Left lung (tissue), 14 donors: Measurements from ENCODE around the gene KLRF2. TPM values are rescaled to one million over a fixed set of nuclear protein-coding genes. Genes with fewer than 3 reads are reported as not detected.

Experiments
- ATAC-seq: fragments of 200-7000 bp; cut with Tn5 transposase; one replicate; pipeline ENCODE4 v1.9.1; 2020; ENCODE audit warnings: moderate library complexity
- DNase-seq, 4 donors: peaks; one replicate each; pipeline ENCODE4 v3.0.0-alpha.2; 2013 to 2020
- H3K27ac ChIP-seq, 2 donors: fragments of 200-600 bp; sonication (generic) in 1 of 2; one replicate each; pipeline versions ENCODE4 v1.5.0 to v1.8.0; 2020 to 2021
- H3K27me3 ChIP-seq, 2 donors: fragments of 200-600 bp; sonication (generic) in 1 of 2; one replicate each; pipeline versions ENCODE4 v1.5.0 to v1.8.0; 2020 to 2021
- H3K36me3 ChIP-seq, 2 donors: fragments of 200-600 bp; sonication (generic) in 1 of 2; one replicate each; pipeline versions ENCODE4 v1.5.0 to v1.8.0; 2020 to 2021
- H3K4me1 ChIP-seq, 2 donors: fragments of 200-600 bp; one replicate each; pipeline ENCODE4 v1.8.0; 2021
- H3K4me3 ChIP-seq, 2 donors: fragments of 200-600 bp; sonication (generic) in 1 of 2; one replicate each; pipeline versions ENCODE4 v1.5.0 to v1.8.0; 2020 to 2021; ENCODE audit warnings: mild to moderate bottlenecking in 1 of 2
- H3K9me3 ChIP-seq, 2 donors: fragments of 200-600 bp; sonication (generic) in 1 of 2; one replicate each; pipeline versions ENCODE4 v1.5.0 to v1.8.0; 2020 to 2021
- CTCF ChIP-seq, 2 donors: fragments of 200-600 bp; sonication (generic) in 1 of 2; IDR thresholded peaks; one replicate each; pipeline versions ENCODE4 v1.5.0 to v1.8.0; 2021; ENCODE audit warnings: antibody characterized with exemption in 2 of 2
- intact Hi-C, 2 donors: fragments of 100-400 bp; cut with DNase I; formaldehyde crosslinking; loops; one replicate each; pipeline versions ENCODE4 v1.11.2 to v1.14.2; 2022
- long read RNA-seq, 12 donors: library from polyadenylated mRNA in 2 of 12; unstranded in 2 of 12; transcript quantifications; one replicate each; pipeline ENCODE4 v2.0.0 and lab custom pipeline, GENCODE V29; 2019 to 2026
- polyA plus RNA-seq, 6 donors: library from polyadenylated mRNA; unstranded; fragments of 120-200 nt; gene quantifications; one replicate each; pipeline ENCODE4 v1.2.1, GENCODE V29; 2013; ENCODE audit not compliant: insufficient read length in 6 of 6
- total RNA-seq, 2 donors: library from RNA; stranded (reverse); fragmentation: NEBNext Ultra II Directional; extraction: Animal tissue kit (Norgen Biotek cat#: 25700); gene quantifications; one replicate each; pipeline ENCODE4 v1.2.1, GENCODE V29; 2021
- donor health status: DM: no; HTN: yes; CAD: no.
- donor health status: DM: no; HTN: no; CAD: no.

The KLRF2 gene
- total RNA-seq, result not detected
- polyA plus RNA-seq, result not detected
- long read RNA-seq, donor 1, result 0 reads
- long read RNA-seq, donor 2, result 0 reads
- long read RNA-seq, donor 3, result 0 reads
- long read RNA-seq, donor 4, result 0 reads
- long read RNA-seq, donor 5, result 0 reads
- long read RNA-seq, donor 6, result 0 reads
- long read RNA-seq, donor 7, result 0 reads
- long read RNA-seq, donor 8, result 0 reads
- long read RNA-seq, donor 9, result 0 reads
- long read RNA-seq, donor 10, result 0 reads
- long read RNA-seq, donor 11, result 0 reads
- long read RNA-seq, donor 12, result 0 reads

- Histone ChIP-seq H3K4me3 (no peak within 1 kb of the TSS), H3K4me1 (no peaks in the 10 kb centered on the region), H3K27ac (no peak within 1 kb of the TSS), H3K36me3 (no peaks in the 10 kb centered on the region), H3K9me3 (no peaks in the 10 kb centered on the region), H3K27me3 (no peaks in the 10 kb centered on the region)
- DNase-seq (no peak), ATAC-seq (no peak)
- no peak for TF ChIP-seq CTCF (IDR thresholded peaks at IDR 0.05)
- intact Hi-C loops, result no loop called here
Observed at GRCh38 chr12:9881246-9881645, at the start of gene KLRF2. Gene KLRF2, plus strand, starts transcription at chr12:9881489. Its CDS starts 107 bp downstream, at chr12:9881596.

- Histone ChIP-seq H3K4me3 (no peak overlapping the region), H3K27me3 (no peaks in the 10 kb centered on the region), H3K27ac (no peak overlapping the region), H3K4me1 (no peaks in the 10 kb centered on the region), H3K9me3 (no peaks in the 10 kb centered on the region), H3K36me3 (no peaks in the 10 kb centered on the region)
- DNase-seq (no peak), ATAC-seq (no peak)
- TF ChIP-seq CTCF (IDR thresholded peaks at IDR 0.05), result no peak
- intact Hi-C loops, result no loop called here
Observed at GRCh38 chr12:9831720-9832119, 49.6 kb upstream of the KLRF2 start.

DNA sequence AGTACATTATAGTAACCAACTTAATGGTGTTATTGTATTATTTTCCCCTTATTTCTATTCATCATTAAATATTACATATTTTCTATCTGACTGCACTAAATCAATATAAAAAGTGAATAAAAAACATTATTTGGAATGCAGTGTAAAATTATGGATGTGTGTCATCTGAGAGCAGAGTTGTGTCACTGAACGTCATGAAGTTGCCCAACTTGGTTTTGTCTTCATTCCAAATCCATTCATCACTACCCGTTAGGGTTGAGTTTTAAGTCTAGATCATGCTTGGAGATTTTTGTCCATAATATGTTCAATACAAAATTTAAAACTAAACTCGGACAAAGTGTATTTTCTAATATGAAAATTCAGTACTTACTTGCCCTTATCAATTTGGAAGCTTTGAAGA is 37.9 kb upstream of the KLRF2 start:
- H3K4me3 ChIP-seq, result no peak overlapping the region
- H3K36me3 ChIP-seq, result no peaks in the 10 kb centered on the region
- no peaks in the 10 kb centered on the region for H3K27me3 ChIP-seq
- TF ChIP-seq CTCF (IDR thresholded peaks at IDR 0.05), result no peak
- no peak overlapping the region for H3K27ac ChIP-seq
- DNase-seq (no peak), ATAC-seq (no peak)
- peaks cover 0 to 12% of the 10 kb centered on the region in 2 donors for H3K9me3 ChIP-seq
- H3K4me1 ChIP-seq, result no peaks in the 10 kb centered on the region
- intact Hi-C loops, result no loop called here

DNA sequence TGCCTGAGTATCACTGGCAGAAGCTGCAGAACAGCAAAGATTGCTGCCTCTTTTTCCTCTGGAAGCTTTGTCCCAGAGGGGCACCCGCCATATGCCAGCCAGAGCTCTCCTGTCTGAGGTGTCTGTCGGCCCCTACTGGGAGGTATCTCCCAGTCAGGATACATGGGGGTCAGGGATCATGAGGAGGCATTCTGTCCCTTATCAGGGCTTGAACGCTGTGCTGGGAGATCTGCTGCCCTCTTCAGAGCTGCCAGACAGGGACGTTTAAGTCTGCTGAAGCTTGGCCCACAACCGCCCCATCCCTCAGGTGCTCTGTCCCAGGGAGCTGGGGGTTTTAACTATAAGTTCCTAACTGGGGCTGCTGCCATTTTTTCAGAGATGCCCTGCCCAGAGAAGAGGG is 32.4 kb upstream of the KLRF2 start:
- H3K4me3 ChIP-seq, result no peak overlapping the region
- no peak overlapping the region for H3K27ac ChIP-seq
- TF ChIP-seq CTCF (IDR thresholded peaks at IDR 0.05), result no peak
- H3K36me3 ChIP-seq, result peaks cover 0 to 25% of the 10 kb centered on the region in 2 donors
- H3K4me1 ChIP-seq, result no peaks in the 10 kb centered on the region
- no peak for ATAC-seq
- H3K27me3 ChIP-seq, result no peaks in the 10 kb centered on the region
- intact Hi-C loops, result no loop called here
- H3K9me3 ChIP-seq, result peaks cover 0 to 17% of the 10 kb centered on the region in 2 donors
- DNase-seq, result peak in 1 of 4 donors; percentile 32

GRCh38 chr12:9851050-9851449 is 30.2 kb upstream of the KLRF2 start:
- TF ChIP-seq CTCF (IDR thresholded peaks at IDR 0.05), result no peak
- Histone ChIP-seq H3K4me3 (no peak overlapping the region), H3K27ac (no peak overlapping the region), H3K27me3 (no peaks in the 10 kb centered on the region), H3K4me1 (no peaks in the 10 kb centered on the region), H3K9me3 (peaks cover 0 to 17% of the 10 kb centered on the region in 2 donors), H3K36me3 (peaks cover 0 to 34% of the 10 kb centered on the region in 2 donors)
- DNase-seq, result no peak
- no peak for ATAC-seq
- intact Hi-C loops, result no loop called here
